ENCODE data around the gene PTCD2. TPM values are rescaled to one million over a fixed set of nuclear protein-coding genes. Genes with fewer than 3 reads are reported as not detected.

Gene PTCD2
- total RNA-seq, 4 donors from 2014 or later, result 4.8 to 10.2 (median 7.7) TPM

- ATAC-seq (ENCODE audit: low FRiP score) (no peak), DNase-seq (ENCODE audit: low spot score) (no peak)
- TF ChIP-seq CTCF (IDR thresholded peaks at IDR 0.05), result no peak
Observed at GRCh38 chr5:72388646-72389045, 68.5 kb downstream of the PTCD2 start.

- no peak for TF ChIP-seq CTCF (IDR thresholded peaks at IDR 0.05)
- ATAC-seq (ENCODE audit: low FRiP score) (no peak), DNase-seq (ENCODE audit: low spot score) (no peak)
Observed at GRCh38 chr5:72390836-72391235, 70.7 kb downstream of the PTCD2 start.

GRCh38 chr5:72392326-72392733 is 72.2 kb downstream of the PTCD2 start:
- ATAC-seq (ENCODE audit: low FRiP score) (peak; percentile 67), DNase-seq (ENCODE audit: low spot score) (no peak)
- no peak for TF ChIP-seq CTCF (IDR thresholded peaks at IDR 0.05)

- TF ChIP-seq CTCF (IDR thresholded peaks at IDR 0.05), result no peak
- ATAC-seq (ENCODE audit: low FRiP score) (no peak), DNase-seq (ENCODE audit: low spot score) (no peak)
Observed at GRCh38 chr5:72393052-72393451, 72.9 kb downstream of the PTCD2 start.

- DNase-seq (ENCODE audit: low spot score), result no peak
- no peak for ATAC-seq (ENCODE audit: low FRiP score)
- no peak for TF ChIP-seq CTCF (IDR thresholded peaks at IDR 0.05)
Observed at GRCh38 chr5:72394688-72395087, 74.5 kb downstream of the PTCD2 start.

- no peak for TF ChIP-seq CTCF (IDR thresholded peaks at IDR 0.05)
- ATAC-seq (ENCODE audit: low FRiP score) (no peak), DNase-seq (ENCODE audit: low spot score) (no peak)
Observed at GRCh38 chr5:72397836-72398235, 77.7 kb downstream of the PTCD2 start.

- ATAC-seq (ENCODE audit: low FRiP score) (no peak), DNase-seq (ENCODE audit: low spot score) (no peak)
- no peak for TF ChIP-seq CTCF (IDR thresholded peaks at IDR 0.05)
Observed at GRCh38 chr5:72400950-72401349, 80.8 kb downstream of the PTCD2 start.
